GM23338 (cell line): ENCODE data around the gene CRHR1. TPM values are rescaled to one million over a fixed set of nuclear protein-coding genes. Genes with fewer than 3 reads are reported as not detected.

Experiments
- ATAC-seq: fragments of 200-7000 bp; cut with Tn5 transposase; 3 replicates; pipeline ENCODE4 v1.9.1; 2020
- DNase-seq: peaks from one replicate; pipeline ENCODE4 v3.0.0-alpha.2; 2015; ENCODE audit warnings: low spot score
- H2AFZ ChIP-seq: fragments of 200-600 bp; sonication (generic); 2 replicates; pipeline ENCODE4 v1.8.0; 2016; ENCODE audit warnings: antibody characterized with exemption, mild to moderate bottlenecking, moderate library complexity
- H3F3A ChIP-seq: fragments of 200-600 bp; sonication (generic); replicated peaks from 2 replicates; pipeline ENCODE4 v1.8.0; 2017; ENCODE audit warnings: antibody characterized with exemption, mixed run types, low read depth
- H3K27ac ChIP-seq: fragments of 200-600 bp; sonication (generic); 2 replicates; pipeline ENCODE4 v1.6.1; 2016; ENCODE audit warnings: low read depth
- H3K27me3 ChIP-seq: fragments of 200-600 bp; sonication (generic); 2 replicates; pipeline ENCODE4 v1.8.0; 2016; ENCODE audit warnings: mild to moderate bottlenecking, mixed run types, moderate library complexity; ENCODE audit not compliant: insufficient read depth
- H3K36me3 ChIP-seq: fragments of 200-600 bp; sonication (generic); 2 replicates; pipeline ENCODE4 v1.8.0; 2016; ENCODE audit warnings: mild to moderate bottlenecking; ENCODE audit not compliant: insufficient read depth
- H3K4me1 ChIP-seq: fragments of 200-600 bp; sonication (generic); 2 replicates; pipeline ENCODE4 v1.8.0; 2016; ENCODE audit warnings: mild to moderate bottlenecking, moderate library complexity; ENCODE audit not compliant: insufficient read depth
- H3K4me2 ChIP-seq: fragments of 200-600 bp; sonication (generic); 2 replicates; pipeline ENCODE4 v1.7.1; 2017; ENCODE audit warnings: mixed run types
- H3K4me3 ChIP-seq: fragments of 200-600 bp; sonication (generic); 2 replicates; pipeline ENCODE4 v1.6.1; 2016; ENCODE audit warnings: mixed run types
- H3K79me2 ChIP-seq: fragments of 200-600 bp; sonication (generic); replicated peaks from 2 replicates; pipeline ENCODE4 v1.8.0; 2017; ENCODE audit warnings: mild to moderate bottlenecking; ENCODE audit not compliant: insufficient read depth
- H3K9me2 ChIP-seq: fragments of 200-600 bp; sonication (generic); 2 replicates; pipeline ENCODE4 v1.8.0; 2017; ENCODE audit not compliant: insufficient read depth
- H4K20me1 ChIP-seq: fragments of 200-600 bp; sonication (generic); replicated peaks from 2 replicates; pipeline ENCODE4 v1.8.0; 2017; ENCODE audit warnings: mild to moderate bottlenecking; ENCODE audit not compliant: insufficient read depth
- H3K27ac Mint-ChIP-seq: 2 replicates; pipeline ENCODE4 v1.8.0; 2020; ENCODE audit warnings: inconsistent platforms, mild to moderate bottlenecking, moderate library complexity, mixed read lengths
- H3K27me3 Mint-ChIP-seq: 3 replicates; pipeline ENCODE4 v1.8.0; 2022; ENCODE audit warnings: low read depth, mild to moderate bottlenecking, moderate library complexity, mixed read lengths, inconsistent platforms; ENCODE audit not compliant: insufficient read depth, poor library complexity
- H3K36me3 Mint-ChIP-seq: 3 replicates; pipeline ENCODE4 v1.8.0; 2021; ENCODE audit warnings: low read depth, mild to moderate bottlenecking, inconsistent platforms, moderate library complexity, mixed read lengths
- H3K4me1 Mint-ChIP-seq: 3 replicates; pipeline ENCODE4 v1.8.0; 2020; ENCODE audit warnings: mild to moderate bottlenecking, inconsistent platforms, mixed read lengths
- H3K4me3 Mint-ChIP-seq: 3 replicates; pipeline ENCODE4 v1.8.0; 2021; ENCODE audit warnings: moderate library complexity, mild to moderate bottlenecking, inconsistent platforms, mixed read lengths
- H3K9me3 Mint-ChIP-seq: 3 replicates; pipeline ENCODE4 v1.8.0; 2020; ENCODE audit warnings: moderate library complexity, mild to moderate bottlenecking, inconsistent platforms, mixed read lengths
- CTCF ChIP-seq, 2 experiments: fragments of 200-600 bp in 1 of 2; sonication (generic) in 1 of 2; conservative IDR thresholded peaks; 2 replicates each; pipeline versions ENCODE4 v1.5.1 to v1.6.1; 2016 to 2017; ENCODE audit warnings: antibody characterized with exemption in 2 of 2, low read depth in 2 of 2, mild to moderate bottlenecking in 2 of 2, moderate library complexity in 1 of 2
- ETS1 ChIP-seq: IDR thresholded peaks from 2 replicates; pipeline ENCODE4 v1.6.1; 2016; ENCODE audit warnings: antibody characterized with exemption
- EZH2phosphoT487 ChIP-seq: fragments of 200-600 bp; sonication (generic); IDR thresholded peaks from one replicate; pipeline ENCODE4 v1.8.1; 2018; ENCODE audit warnings: antibody characterized with exemption; ENCODE audit not compliant: unreplicated experiment
- NANOG ChIP-seq: IDR thresholded peaks from 2 replicates; pipeline ENCODE4 v1.6.1; 2016; ENCODE audit warnings: antibody characterized with exemption, borderline replicate concordance
- REST ChIP-seq: IDR thresholded peaks from one replicate; pipeline ENCODE4 v1.6.1; 2018; ENCODE audit warnings: antibody characterized with exemption; ENCODE audit not compliant: unreplicated experiment
- STAT1 ChIP-seq: IDR thresholded peaks from one replicate; pipeline ENCODE4 v1.6.1; 2016; ENCODE audit warnings: antibody characterized with exemption; ENCODE audit not compliant: unreplicated experiment
- ZNF462 ChIP-seq: fragments of 250-450 bp; sonication (Bioruptor Pico); IDR thresholded peaks from 2 replicates; pipeline ENCODE4 v1.5.0; 2020; ENCODE audit warnings: mild to moderate bottlenecking, moderate library complexity
- polyA plus RNA-seq: library from polyadenylated mRNA; unstranded; fragments of >200 nt; fragmentation: Nextera tagmentation; extraction: Ambion mirVana; gene quantifications from 2 replicates; pipeline ENCODE4 v1.2.1, GENCODE V29; 2016
- total RNA-seq: library from RNA; depleted of rRNA; stranded (reverse); fragments of >200 nt; shearing (Covaris generic); gene quantifications from 2 replicates; pipeline ENCODE4 v1.2.3, GENCODE V29; 2014

CRHR1 gene
- total and polyA plus RNA-seq, 2 experiments from 2014 or later: 0.19 to 0.76 TPM

GRCh38 chr17:45752246-45752645 is 31.9 kb upstream of the CRHR1 start (continued):
- TF ChIP-seq ZNF462 (CRISPR knock-in tag) (no peak), NANOG (no peak), REST (no peak), STAT1 (no peak), EZH2phosphoT487 (no peak)

- Histone ChIP-seq H2AFZ (no peak overlapping the region), H3K27ac (no peak overlapping the region), H3K4me2 (no peak overlapping the region), H3K4me3 (no peak overlapping the region), H3F3A (no peaks in the 10 kb centered on the region), H3K36me3 (no peaks in the 10 kb centered on the region), H4K20me1 (no peaks in the 10 kb centered on the region), H3K27me3 (peaks cover 9% of the 10 kb centered on the region), H3K79me2 (no peaks in the 10 kb centered on the region), H3K4me1 (no peaks in the 10 kb centered on the region; the same call in 1 of the 2 replicates), H3K9me2 (no peaks in the 10 kb centered on the region)
- peaks cover 17% of the 10 kb centered on the region for H3K27me3 Mint-ChIP-seq
- no peaks in the 10 kb centered on the region; the same call in 2 of the 3 replicates for H3K4me1 Mint-ChIP-seq
- no peaks in the 10 kb centered on the region for H3K36me3 Mint-ChIP-seq
- H3K4me3 Mint-ChIP-seq: no peak overlapping the region
- no peak for ATAC-seq
- no peak for DNase-seq
- no peaks in the 10 kb centered on the region for H3K9me3 Mint-ChIP-seq
- H3K27ac Mint-ChIP-seq: no peak overlapping the region
- TF ChIP-seq CTCF (conservative IDR thresholded peaks at IDR 0.05; ENCODE audit: low read depth in 2 of 2): no peak
- no peak for TF ChIP-seq ETS1
- no peak for TF ChIP-seq NANOG
- TF ChIP-seq EZH2phosphoT487: no peak
- no peak for TF ChIP-seq STAT1
These were observed 30.4 kb upstream of the CRHR1 start for GRCh38 chr17:45753645-45754225.
